HG02870 (cell line): ENCODE results near the gene PCDHGB2.
"Not testable (repeated sequence)": the region's sequence is repeated elsewhere in the genome, so short reads cannot be mapped to it uniquely, and the experiment has no call there.

Experiments used
- ATAC-seq: cut with Tn5 transposase; IDR thresholded peaks from one replicate; pipeline ENCODE4 v1.9.1; 2021; ENCODE audit warnings: mild to moderate bottlenecking, moderate library complexity; ENCODE audit not compliant: unreplicated experiment

Gene PCDHGB2

DNA sequence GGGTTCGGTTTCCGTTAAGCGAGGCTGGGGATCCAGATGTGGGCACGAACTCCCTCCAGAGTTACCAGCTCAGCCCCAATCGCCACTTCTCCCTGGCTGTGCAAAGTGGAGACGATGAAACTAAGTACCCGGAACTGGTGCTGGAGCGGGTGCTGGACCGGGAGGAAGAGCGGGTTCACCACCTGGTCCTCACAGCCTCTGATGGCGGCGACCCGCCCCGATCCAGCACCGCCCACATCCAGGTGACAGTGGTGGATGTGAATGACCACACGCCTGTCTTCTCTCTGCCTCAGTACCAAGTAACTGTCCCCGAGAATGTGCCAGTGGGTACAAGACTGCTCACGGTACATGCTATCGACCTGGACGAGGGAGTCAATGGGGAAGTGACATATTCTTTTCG lies 23.6 kb downstream of the PCDHGB2 start:
- no peak for ATAC-seq

DNA sequence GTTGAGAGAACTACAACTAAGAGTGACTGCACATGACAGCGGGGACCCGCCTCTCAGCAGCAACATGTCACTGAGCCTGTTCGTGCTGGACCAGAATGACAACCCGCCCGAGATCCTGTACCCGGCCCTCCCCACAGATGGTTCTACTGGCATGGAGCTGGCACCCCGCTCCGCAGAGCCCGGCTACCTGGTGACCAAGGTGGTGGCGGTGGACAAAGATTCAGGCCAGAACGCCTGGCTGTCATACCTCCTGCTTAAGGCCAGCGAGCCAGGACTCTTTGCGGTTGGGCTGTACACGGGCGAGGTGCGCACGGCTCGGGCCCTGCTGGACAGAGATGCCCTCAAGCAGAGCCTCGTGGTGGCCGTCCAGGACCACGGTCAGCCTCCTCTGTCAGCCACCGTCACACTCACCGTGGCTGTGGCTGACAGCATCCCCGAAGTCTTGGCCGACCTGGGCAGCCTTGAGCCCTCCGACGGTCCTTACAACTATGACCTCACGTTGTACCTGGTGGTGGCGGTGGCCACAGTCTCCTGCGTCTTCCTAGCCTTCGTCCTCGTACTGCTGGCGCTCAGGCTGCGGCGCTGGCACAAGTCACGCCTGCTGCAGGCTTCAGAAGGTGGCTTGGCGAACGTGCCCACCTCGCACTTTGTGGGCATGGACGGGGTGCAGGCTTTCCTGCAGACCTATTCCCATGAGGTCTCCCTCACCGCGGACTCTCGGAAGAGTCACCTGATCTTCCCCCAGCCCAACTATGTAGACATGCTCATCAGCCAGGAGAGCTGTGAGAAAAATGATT lies 24.9 kb downstream of the PCDHGB2 start:
- ATAC-seq = no peak

DNA sequence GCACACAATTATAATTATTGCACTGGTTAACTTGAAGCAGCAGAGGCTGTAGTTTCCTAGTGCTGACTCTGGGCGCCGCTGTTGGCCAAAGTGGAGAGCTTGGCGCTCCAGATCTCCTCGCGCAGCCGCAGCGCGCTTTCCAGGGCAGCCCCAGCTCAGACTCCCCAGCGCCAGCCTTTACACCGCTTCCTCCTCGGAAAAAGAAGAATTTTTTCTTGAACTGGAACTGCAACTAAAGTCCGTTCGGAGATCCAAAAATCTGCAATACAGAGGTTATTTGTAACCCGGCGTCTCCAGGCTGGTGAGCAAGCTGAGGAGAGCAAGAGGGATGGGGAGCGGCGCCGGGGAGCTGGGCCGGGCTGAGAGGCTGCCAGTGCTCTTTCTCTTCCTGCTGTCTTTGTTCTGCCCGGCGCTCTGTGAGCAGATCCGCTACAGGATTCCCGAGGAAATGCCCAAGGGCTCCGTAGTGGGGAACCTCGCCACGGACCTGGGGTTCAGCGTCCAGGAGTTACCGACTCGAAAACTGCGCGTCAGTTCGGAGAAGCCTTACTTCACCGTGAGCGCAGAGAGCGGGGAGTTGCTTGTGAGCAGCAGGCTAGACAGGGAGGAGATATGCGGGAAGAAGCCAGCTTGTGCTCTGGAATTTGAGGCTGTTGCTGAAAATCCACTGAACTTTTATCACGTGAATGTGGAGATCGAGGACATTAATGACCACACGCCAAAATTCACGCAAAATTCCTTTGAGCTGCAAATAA lies 27.9 kb downstream of the PCDHGB2 start, which contains the start of gene PCDHGB4:
TSS of gene PCDHGB4 (plus strand) at position 142 of the 755 bp plus-strand sequence. CDS start at position 329, 187 bp downstream.
- ATAC-seq = not testable (repeated sequence)

DNA sequence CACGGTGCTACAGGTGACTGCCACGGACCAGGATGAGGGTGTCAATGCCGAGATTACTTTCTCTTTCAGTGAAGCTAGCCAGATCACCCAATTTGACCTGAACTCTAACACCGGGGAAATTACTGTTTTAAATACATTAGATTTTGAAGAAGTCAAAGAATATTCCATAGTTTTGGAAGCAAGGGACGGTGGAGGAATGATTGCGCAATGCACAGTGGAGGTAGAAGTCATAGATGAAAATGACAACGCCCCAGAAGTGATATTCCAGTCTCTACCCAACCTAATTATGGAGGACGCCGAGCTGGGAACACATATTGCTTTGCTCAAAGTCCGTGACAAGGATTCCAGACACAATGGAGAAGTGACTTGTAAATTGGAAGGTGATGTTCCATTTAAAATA lies 28.9 kb downstream of the PCDHGB2 start:
- no peak for ATAC-seq

DNA sequence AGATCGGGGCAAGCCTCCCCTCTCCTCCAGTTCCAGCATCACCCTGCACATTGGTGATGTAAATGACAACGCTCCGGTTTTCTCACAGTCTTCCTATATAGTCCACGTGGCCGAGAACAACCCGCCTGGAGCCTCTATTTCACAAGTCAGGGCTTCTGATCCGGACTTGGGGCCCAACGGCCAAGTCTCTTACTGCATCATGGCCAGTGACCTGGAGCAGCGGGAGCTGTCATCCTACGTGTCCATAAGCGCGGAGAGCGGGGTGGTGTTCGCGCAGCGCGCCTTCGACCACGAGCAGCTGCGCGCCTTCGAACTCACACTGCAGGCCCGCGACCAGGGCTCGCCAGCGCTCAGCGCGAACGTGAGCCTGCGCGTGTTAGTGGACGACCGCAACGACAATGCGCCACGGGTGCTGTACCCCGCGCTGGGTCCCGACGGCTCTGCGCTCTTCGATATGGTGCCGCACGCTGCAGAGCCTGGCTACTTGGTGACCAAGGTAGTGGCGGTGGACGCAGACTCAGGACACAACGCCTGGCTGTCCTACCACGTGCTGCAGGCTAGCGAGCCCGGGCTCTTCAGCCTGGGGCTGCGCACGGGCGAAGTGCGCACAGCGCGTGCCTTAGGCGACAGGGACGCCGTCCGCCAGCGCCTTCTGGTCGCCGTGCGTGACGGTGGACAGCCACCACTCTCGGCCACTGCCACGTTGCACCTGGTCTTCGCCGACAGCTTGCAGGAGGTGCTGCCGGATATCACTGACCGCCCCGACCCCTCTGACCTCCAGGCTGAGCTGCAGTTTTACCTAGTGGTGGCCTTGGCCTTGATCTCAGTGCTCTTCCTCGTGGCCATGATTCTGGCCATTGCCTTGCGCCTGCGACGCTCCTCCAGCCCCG lies 29.6 kb downstream of the PCDHGB2 start:
- no peak for ATAC-seq

DNA sequence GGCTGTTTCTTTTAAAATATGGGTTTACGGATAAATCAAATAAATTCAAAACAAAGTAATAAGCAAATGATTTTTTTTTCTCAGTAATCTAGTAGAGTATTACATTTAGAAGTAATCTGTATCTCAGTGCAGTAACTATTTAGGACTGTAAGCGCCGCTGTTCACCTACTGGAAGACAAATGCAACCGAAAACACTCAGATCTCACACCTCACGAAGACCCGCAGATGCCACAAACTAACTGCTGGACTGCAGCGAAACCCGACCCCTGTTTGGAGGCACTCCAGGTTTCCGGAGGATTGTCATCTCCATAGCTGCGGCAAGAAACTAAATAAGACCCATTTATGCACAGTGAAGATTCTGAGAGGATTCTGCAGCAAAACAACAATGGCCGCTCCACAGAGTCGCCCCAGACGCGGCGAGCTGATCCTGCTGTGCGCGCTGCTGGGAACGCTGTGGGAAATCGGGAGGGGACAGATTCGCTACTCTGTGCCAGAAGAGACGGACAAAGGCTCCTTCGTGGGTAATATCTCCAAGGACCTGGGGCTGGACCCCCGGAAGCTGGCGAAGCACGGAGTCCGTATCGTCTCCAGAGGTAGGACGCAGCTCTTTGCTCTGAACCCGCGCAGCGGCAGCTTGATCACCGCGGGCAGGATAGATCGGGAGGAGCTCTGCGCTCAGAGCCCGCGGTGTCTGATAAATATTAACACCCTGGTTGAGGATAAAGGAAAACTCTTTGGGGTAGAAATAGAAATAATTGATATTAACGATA lies 32.8 kb downstream of the PCDHGB2 start, which contains the start of gene PCDHGA8:
TSS of gene PCDHGA8 (plus strand) at position 205 of the 770 bp plus-strand sequence. CDS start at position 386, 181 bp downstream.
- no peak for ATAC-seq

DNA sequence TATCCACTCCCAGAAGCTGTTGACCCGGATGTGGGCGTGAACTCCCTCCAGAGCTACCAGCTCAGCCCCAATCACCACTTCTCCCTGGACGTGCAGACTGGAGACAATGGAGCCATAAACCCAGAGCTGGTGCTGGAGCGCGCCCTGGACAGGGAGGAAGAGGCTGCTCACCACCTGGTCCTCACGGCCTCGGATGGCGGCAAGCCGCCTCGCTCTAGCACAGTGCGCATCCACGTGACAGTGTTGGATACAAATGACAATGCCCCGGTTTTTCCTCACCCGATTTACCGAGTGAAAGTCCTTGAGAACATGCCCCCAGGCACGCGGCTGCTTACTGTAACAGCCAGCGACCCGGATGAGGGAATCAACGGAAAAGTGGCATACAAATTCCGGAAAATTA lies 33.5 kb downstream of the PCDHGB2 start:
- ATAC-seq = no peak

DNA sequence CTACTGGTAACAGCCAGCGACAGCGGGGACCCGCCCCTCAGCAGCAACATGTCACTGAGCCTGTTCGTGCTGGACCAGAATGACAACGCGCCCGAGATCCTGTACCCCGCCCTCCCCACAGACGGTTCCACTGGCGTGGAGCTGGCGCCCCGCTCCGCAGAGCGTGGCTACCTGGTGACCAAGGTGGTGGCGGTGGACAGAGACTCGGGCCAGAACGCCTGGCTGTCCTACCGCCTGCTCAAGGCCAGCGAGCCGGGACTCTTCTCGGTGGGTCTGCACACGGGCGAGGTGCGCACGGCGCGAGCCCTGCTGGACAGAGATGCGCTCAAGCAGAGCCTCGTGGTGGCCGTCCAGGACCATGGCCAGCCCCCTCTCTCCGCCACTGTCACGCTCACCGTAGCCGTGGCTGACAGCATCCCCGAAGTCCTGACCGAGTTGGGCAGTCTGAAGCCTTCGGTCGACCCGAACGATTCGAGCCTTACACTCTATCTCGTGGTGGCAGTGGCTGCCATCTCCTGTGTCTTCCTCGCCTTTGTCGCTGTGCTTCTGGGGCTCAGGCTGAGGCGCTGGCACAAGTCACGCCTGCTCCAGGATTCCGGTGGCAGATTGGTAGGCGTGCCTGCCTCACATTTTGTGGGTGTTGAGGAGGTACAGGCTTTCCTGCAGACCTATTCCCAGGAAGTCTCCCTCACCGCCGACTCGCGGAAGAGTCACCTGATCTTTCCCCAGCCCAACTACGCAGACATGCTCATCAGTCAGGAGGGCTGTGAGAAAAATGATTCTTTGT lies 34.8 kb downstream of the PCDHGB2 start:
- not testable (repeated sequence) for ATAC-seq

DNA sequence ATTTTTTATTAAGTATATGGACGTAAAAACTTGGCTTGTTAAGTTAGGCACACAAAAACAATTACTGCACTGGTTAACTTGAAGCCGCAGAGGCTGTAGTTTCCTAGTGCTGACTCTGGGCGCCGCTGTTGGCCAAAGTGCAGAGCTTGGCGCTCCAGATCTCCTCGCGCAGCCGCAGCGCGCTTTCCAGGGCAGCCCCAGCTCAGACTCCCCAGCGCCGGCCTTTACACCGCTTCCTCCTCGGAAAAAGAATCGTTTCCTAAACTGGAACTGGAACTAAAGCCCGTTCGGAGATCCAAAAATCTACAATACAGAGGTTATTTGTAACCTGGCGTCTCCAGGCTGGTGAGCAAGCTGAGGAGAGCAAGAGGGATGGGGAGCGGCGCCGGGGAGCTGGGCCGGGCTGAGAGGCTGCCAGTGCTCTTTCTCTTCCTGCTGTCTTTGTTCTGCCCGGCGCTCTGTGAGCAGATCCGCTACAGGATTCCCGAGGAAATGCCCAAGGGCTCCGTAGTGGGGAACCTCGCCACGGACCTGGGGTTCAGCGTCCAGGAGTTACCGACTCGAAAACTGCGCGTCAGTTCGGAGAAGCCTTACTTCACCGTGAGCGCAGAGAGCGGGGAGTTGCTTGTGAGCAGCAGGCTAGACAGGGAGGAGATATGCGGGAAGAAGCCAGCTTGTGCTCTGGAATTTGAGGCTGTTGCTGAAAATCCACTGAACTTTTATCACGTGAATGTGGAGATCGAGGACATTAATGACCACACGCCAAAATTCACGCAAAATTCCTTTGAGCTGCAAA lies 38.2 kb downstream of the PCDHGB2 start, which contains the start of gene PCDHGB5:
TSS of gene PCDHGB5 (plus strand) at position 192 of the 796 bp plus-strand sequence. CDS start at position 373, 181 bp downstream.
- ATAC-seq = peak; percentile 84

DNA sequence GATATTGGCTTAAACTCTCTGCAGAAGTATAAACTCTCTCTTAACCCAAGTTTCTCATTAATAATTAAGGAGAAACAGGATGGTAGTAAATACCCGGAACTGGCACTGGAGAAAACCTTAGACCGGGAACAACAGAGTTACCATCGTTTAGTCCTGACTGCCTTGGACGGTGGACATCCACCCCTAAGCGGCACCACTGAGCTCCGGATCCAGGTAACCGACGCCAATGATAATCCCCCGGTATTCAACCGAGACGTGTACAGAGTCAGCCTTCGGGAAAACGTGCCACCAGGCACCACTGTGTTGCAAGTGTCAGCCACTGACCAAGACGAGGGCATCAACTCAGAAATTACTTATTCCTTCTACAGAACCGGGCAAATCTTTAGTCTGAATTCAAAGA lies 38.8 kb downstream of the PCDHGB2 start:
- no peak for ATAC-seq

DNA sequence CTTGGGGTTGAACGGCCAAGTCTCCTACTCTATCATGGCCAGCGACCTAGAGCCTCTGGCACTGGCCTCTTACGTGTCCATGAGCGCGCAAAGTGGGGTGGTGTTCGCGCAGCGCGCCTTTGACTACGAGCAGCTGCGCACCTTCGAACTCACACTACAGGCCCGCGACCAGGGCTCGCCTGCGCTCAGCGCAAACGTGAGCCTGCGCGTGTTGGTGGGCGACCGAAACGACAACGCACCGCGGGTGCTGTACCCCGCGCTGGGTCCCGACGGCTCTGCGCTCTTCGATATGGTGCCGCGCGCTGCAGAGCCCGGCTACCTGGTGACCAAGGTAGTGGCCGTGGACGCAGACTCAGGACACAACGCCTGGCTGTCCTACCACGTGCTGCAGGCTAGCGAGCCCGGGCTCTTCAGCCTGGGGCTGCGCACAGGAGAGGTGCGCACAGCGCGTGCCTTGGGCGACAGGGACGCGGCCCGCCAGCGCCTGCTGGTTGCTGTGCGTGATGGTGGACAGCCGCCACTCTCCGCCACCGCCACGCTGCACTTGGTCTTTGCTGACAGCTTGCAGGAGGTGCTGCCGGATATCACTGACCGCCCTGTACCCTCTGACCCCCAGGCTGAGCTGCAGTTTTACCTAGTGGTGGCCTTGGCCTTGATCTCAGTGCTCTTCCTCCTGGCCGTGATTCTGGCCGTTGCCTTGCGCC lies 39.9 kb downstream of the PCDHGB2 start:
- no peak for ATAC-seq

DNA sequence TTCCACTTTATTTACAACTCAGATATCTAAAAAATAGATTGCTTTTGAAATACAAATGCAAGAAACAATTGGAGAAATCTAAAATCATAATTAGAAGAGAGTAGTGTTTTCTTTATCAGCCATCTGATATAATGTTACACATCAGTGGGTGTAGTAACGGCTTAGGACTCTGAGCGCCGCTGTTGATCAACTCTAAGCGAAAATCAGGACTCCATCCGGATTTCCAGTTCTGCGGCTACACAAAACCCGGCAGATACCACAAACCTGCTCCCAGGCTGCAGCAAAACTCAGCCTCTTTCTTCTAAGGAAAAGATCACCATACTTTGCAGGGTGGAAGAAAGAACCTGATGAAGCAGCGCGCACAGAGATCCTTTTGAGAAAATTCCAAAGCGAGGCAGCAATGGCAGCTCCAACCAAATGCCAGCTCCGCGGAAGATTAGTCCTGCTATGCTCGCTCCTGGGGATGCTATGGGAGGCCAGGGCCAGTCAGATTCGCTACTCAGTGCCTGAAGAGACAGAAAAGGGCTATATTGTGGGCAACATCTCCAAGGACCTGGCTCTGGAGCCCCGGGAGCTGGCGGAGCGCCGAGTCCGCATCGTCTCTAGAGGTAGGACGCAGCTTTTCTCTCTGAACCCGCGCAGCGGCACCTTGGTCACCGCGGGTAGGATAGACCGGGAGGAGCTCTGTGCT lies 42.9 kb downstream of the PCDHGB2 start, which contains the start of gene PCDHGA9:
TSS of gene PCDHGA9 (plus strand) at position 226 of the 691 bp plus-strand sequence. CDS start at position 401, 175 bp downstream.
- no peak for ATAC-seq

DNA sequence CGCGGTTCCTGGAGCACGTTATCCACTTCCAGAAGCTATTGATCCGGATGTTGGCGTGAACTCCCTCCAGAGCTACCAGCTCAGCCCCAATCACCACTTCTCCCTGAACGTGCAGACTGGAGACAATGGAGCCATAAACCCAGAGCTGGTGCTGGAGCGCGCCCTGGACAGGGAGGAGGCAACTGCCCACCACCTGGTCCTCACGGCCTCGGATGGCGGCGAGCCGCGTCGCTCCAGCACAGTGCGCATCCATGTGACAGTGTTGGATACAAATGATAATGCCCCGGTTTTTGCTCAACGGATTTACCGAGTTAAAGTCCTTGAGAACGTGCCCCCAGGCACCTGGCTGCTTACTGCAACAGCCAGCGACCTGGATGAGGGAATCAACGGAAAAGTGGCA lies 43.6 kb downstream of the PCDHGB2 start:
- ATAC-seq = no peak

DNA sequence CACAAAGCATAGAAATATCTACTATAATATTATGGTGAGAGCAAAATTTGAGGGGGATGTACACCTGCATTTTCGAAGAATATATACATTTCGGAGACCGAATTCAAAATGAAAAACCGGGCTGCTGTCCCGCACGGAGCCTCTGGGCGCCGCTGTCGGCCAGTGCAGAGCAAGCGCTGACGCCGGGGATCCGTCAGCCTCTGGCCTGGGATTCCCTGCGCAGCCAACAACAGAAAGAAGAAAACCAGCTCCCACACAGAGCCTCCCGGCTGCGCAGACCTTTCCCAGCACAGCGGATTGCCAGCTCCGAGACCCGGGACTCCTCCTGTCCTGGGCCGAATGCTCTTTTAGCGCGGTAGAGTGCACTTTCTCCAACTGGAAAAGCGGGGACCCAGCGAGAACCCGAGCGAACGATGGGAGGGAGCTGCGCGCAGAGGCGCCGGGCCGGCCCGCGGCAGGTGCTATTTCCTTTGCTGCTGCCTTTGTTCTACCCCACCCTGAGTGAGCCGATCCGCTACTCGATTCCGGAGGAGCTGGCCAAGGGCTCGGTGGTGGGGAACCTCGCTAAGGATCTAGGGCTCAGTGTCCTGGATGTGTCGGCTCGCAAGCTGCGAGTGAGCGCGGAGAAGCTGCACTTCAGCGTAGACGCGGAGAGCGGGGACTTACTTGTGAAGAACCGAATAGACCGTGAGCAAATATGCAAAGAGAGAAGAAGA lies 48.2 kb downstream of the PCDHGB2 start, which contains the start of gene PCDHGB6:
TSS of gene PCDHGB6 (plus strand) at position 232 of the 716 bp plus-strand sequence. CDS start at position 414, 182 bp downstream.
- ATAC-seq = peak; percentile 69

DNA sequence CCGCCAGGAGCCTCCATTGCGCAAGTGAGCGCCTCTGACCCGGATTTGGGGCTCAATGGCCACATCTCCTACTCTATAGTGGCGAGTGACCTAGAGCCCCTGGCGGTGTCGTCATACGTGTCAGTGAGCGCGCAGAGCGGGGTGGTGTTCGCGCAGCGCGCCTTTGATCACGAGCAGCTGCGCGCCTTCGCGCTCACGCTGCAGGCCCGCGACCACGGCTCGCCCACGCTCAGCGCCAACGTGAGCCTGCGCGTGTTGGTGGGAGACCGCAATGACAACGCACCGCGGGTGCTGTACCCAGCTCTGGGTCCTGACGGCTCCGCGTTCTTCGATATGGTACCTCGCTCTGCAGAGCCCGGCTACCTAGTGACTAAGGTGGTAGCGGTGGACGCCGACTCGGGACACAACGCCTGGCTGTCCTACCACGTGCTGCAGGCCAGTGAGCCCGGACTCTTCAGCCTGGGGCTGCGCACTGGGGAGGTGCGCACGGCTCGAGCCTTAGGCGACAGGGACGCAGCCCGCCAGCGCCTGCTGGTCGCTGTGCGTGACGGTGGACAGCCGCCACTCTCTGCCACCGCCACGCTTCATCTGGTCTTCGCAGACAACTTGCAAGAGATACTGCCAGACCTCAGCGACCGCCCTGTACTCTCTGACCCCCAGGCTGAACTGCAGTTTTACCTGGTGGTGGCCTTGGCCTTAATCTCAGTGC lies 50.0 kb downstream of the PCDHGB2 start:
- ATAC-seq = no peak

DNA sequence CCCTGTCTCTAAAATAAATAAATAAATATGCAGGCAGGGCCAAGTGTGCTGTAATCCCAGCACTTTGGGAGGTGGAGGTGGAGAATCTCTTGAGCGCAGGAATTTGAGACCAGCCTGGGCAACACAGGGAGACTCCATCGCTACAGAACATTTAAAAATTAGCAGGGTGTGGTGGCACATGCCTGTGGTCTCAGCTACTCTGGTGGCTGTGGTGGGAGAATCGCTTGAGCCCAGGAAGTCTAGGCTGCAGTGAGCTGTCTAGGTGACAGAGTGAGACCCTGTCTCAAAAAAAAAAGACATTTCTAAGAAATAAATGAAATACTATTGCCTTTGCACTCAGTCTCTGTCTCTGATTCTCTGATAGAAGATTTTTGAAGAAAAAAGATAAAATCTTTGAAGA lies 51.8 kb downstream of the PCDHGB2 start:
- no peak for ATAC-seq
